ENCODE measurements around the gene ANKMY1. TPM values are rescaled to one million over a fixed set of nuclear protein-coding genes. Genes with fewer than 3 reads are reported as not detected.

ANKMY1 gene
- total RNA-seq, 1 experiment from 2014 or later = 8.2 TPM

GRCh38 chr2:240595381-240596079, 37.7 kb upstream of the ANKMY1 start:
- DNase-seq (ENCODE audit: low read depth) = no peak

DNA sequence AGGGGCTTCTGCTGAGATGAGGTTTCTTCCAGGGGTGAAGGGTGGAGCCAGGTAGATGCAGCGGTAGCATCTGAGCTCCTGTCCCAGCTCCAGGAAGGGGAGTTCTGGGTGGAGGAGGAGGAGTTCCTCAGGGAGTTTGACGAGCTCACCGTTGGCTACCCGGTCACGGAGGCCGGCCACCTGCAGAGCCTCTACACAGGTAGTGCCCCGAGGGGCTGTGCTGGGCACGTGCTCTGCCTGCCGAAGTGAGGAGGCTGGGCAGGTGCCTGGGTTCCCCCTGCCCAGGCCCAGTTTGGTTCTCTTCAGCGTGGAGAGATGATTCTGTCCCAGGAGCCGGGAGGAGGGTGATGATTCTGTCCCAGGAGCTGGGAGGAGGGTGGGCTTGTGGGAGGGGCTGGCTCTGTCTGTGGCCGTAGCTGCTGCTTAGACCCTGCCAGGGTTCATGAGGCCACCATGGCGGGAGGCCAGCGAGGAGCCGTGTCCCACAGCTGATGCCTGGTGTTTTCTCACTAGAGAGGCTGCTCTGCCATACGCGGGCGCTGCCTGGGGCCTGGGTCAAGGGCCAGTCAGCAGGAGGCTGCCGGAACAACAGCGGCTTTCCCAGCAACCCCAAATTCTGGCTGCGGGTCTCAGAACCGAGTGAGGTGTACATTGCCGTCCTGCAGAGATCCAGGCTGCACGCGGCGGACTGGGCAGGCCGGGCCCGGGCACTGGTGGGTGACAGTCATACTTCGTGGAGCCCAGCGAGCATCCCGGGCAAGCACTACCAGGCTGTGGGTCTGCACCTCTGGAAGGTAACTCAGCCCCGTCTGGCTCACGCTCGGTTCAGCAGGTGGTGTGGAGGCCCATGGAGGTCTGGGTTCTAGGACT, 37.0 kb upstream of the ANKMY1 start:
- no peak for DNase-seq (ENCODE audit: low read depth)

DNA sequence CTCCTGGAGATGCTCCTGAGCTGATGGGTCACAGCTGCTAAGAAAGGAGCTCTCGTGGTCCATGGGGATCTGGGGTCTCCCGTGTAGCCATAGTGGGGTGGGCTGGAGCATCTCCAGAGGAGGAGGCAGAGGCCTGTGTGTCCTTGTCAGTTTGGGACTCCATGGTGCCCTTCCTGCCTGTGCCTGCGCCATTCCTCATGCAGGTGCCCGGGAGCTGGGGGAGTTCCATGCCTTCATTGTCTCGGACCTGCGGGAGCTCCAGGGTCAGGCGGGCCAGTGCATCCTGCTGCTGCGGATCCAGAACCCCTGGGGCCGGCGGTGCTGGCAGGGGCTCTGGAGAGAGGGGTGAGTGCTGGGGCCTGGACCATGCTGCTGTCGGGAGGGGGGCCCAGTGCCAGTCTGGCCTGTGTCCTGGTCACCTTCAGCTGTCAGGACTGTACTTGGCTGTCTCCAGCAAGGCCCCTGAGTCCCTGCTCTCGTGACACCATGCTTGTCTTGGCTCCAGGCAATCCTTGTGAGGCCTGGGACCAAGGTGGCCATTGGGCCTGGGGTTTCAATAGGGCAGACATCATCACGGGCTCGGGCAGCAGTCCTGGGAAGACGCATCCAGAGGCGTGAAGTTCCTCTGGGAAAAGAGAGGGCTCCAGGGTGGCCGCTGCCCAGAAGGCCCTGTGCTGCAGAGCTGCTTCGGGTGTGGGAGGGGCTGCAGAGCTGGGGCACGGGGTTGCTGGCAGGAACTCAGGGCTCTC, 36.1 kb upstream of the ANKMY1 start:
- no peak for DNase-seq (ENCODE audit: low read depth)

- DNase-seq (ENCODE audit: low read depth) = no peak
Measured at GRCh38 chr2:240593026-240593702, 35.4 kb upstream of the ANKMY1 start.

DNA sequence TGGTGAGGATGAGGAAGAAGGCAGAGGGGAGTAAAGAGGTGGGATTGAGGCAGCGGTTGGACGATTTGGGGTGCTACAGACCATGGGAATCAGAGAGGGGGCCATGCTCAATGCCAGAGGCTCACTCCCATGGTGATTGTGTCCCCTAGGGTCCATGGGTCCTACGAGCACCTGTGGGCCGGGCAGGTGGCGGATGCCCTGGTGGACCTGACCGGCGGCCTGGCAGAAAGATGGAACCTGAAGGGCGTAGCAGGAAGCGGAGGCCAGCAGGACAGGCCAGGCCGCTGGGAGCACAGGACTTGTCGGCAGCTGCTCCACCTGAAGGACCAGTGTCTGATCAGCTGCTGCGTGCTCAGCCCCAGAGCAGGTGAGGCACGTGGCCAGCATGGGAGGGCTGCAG, 34.0 kb upstream of the ANKMY1 start:
- no peak for DNase-seq (ENCODE audit: low read depth)

GRCh38 chr2:240591226-240591625, 33.4 kb upstream of the ANKMY1 start:
- DNase-seq (ENCODE audit: low read depth) = no peak

DNA sequence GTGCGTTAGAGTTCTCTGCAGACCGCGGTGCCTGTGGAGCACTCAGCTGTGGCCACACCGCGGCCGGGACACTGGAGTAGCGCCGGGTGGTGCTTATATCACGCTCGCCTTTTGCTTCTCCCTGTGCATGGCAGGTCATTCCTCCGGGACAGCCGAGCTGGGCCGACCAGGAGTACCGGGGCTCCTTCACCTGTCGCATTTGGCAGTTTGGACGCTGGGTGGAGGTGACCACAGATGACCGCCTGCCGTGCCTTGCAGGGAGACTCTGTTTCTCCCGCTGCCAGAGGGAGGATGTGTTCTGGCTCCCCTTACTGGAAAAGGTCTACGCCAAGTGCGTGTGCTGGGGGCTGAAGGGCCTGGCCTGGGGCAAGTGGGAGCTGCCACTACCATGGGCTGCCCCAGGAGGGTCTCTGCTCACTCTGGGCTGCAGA, 32.9 kb upstream of the ANKMY1 start:
- no peak for DNase-seq (ENCODE audit: low read depth)

GRCh38 chr2:240589850-240590525, 32.2 kb upstream of the ANKMY1 start:
- DNase-seq (ENCODE audit: low read depth) = no peak

DNA sequence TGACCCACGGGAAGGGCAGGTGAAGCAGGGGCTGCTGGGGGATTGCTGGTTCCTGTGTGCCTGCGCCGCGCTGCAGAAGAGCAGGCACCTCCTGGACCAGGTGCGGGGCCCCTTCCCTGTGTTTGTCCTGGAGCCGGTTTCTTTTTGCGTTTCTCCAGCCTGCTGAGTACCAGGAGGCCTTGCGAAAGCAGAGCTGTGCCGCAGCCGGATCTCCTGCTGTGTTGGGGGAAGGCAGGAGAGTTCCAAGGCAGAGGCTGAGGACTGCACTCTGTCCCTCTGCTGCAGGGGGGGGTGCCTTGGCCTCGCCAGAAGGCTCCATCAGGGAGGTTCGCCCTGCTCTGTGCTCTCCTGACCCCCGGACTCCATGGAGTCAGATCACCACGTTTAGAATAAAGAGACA, 31.6 kb upstream of the ANKMY1 start:
- no peak for DNase-seq (ENCODE audit: low read depth)

DNA sequence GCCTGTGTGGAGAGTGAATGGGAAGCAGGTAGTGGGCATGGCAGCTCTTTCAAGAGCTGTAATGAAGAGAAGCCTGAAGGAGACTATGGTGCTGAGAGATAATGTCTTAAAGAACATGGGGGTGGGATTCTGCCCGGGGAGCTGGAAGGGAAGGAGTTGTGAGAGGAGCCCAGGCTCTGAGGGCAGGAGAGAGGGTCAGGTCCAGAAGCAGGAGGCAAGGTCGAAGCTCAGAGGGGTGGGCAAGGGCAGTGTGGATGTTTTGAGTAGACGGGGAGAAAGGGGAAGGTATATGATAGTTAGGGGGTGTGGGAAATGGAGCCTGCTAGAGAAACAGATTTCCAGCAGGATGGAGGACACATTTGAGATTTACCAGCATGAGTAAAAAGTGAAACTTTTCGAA, 30.9 kb upstream of the ANKMY1 start:
- no peak for DNase-seq (ENCODE audit: low read depth)

- no peak for DNase-seq (ENCODE audit: low read depth)
Measured at GRCh38 chr2:240588006-240588655, 30.3 kb upstream of the ANKMY1 start.

GRCh38 chr2:240586919-240587800, 29.4 kb upstream of the ANKMY1 start:
- no peak for DNase-seq (ENCODE audit: low read depth)

GRCh38 chr2:240586198-240586918, 28.6 kb upstream of the ANKMY1 start, which contains the start of gene CAPN10:
Gene CAPN10, plus strand, starts transcription at chr2:240586734. Its CDS starts 178 bp downstream, at chr2:240586912.
- DNase-seq (ENCODE audit: low read depth) = peak; percentile 91

- DNase-seq (ENCODE audit: low read depth) = no peak
Measured at GRCh38 chr2:240585681-240586197, 28.0 kb upstream of the ANKMY1 start.

- DNase-seq (ENCODE audit: low read depth) = no peak
Measured at GRCh38 chr2:240585101-240585500, 27.3 kb upstream of the ANKMY1 start.

- peak; percentile 83 for DNase-seq (ENCODE audit: low read depth)
Measured at GRCh38 chr2:240584486-240585031, 26.8 kb upstream of the ANKMY1 start.

- DNase-seq (ENCODE audit: low read depth) = no peak
Measured at GRCh38 chr2:240583774-240584173, 26.0 kb upstream of the ANKMY1 start.

DNA sequence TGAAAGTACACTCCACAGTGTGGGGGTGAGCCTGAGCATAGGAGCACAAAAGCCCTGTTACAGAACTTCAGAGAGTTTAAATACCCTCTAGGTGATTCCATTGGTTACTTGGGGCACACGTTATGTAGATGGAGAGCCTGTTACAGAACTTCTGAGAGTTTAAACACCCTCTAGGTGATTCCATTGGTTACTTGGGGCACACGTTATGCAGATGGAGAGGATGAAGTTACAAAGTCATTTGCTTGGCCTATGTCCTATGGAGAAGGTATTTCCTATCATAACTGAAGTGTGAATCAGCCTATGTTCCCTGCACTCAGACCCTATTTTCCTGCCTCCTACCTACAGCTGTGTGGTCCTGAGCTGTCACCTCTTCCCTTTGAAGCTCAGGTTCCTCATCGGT, 25.0 kb upstream of the ANKMY1 start:
- no peak for DNase-seq (ENCODE audit: low read depth)

Measured in LHCN-M2 (cell line).